Mesothelial cell of epicardium (in vitro differentiated cells): ENCODE results near the gene TSNAXIP1. TPM values are rescaled to one million over a fixed set of nuclear protein-coding genes. Genes with fewer than 3 reads are reported as not detected.

Source experiments
- DNase-seq, 2 experiments: peaks; one replicate each; pipeline ENCODE4 v3.0.0; 2021; ENCODE audit warnings: low spot score in 2 of 2; ENCODE audit not compliant: unreplicated experiment in 2 of 2
- H3K27ac Mint-ChIP-seq: 2 replicates; pipeline ENCODE4 v1.8.0; 2021; ENCODE audit warnings: mixed read lengths
- H3K27me3 Mint-ChIP-seq: 2 replicates; pipeline ENCODE4 v1.8.0; 2021; ENCODE audit warnings: low read depth, mixed read lengths
- H3K36me3 Mint-ChIP-seq: 2 replicates; pipeline ENCODE4 v1.8.0; 2021; ENCODE audit warnings: mixed read lengths
- H3K4me1 Mint-ChIP-seq: 2 replicates; pipeline ENCODE4 v1.8.0; 2021; ENCODE audit warnings: mixed read lengths
- H3K4me3 Mint-ChIP-seq: 2 replicates; pipeline ENCODE4 v1.8.0; 2021; ENCODE audit warnings: mild to moderate bottlenecking, moderate library complexity, mixed read lengths
- H3K9me3 Mint-ChIP-seq: 2 replicates; pipeline ENCODE4 v1.8.0; 2021; ENCODE audit warnings: mixed read lengths
- CTCF ChIP-seq: fragments of 200-600 bp; sonication (generic); IDR thresholded peaks from one replicate; pipeline ENCODE4 v1.5.0; 2021; ENCODE audit warnings: antibody characterized with exemption; ENCODE audit not compliant: unreplicated experiment
- total RNA-seq: library from RNA; stranded (reverse); gene quantifications from 3 replicates; pipeline ENCODE4 v1.2.1, GENCODE V29; 2021

Gene TSNAXIP1
- total RNA-seq = 4.4 to 4.8 TPM (median 4.4 TPM) in 3 replicates

- no peaks in the 10 kb centered on the region for H3K27me3 Mint-ChIP-seq
- no peak for TF ChIP-seq CTCF
- H3K36me3 Mint-ChIP-seq = peaks cover 6% of the 10 kb centered on the region
- peak within 1 kb of the TSS; percentile 95 for H3K27ac Mint-ChIP-seq
- H3K9me3 Mint-ChIP-seq = no peaks in the 10 kb centered on the region
- H3K4me3 Mint-ChIP-seq = peak within 1 kb of the TSS; percentile 98
- peak; percentile 91 to 93 for DNase-seq
- peaks cover 18% of the 10 kb centered on the region for H3K4me1 Mint-ChIP-seq
These were observed at the start of gene TSNAXIP1, which contains the start of gene RANBP10 for GRCh38 chr16:67806428-67807147. Gene TSNAXIP1, plus strand, starts transcription at chr16:67806889. Its CDS starts 261 bp downstream, at chr16:67807150. Gene RANBP10, minus strand, starts transcription at chr16:67806560. Its CDS starts 24 bp downstream, at chr16:67806536.

GRCh38 chr16:67758006-67758405 is 48.7 kb upstream of the TSNAXIP1 start:
- Mint-ChIP-seq H3K9me3 (no peaks in the 10 kb centered on the region), H3K36me3 (peaks cover 3% of the 10 kb centered on the region), H3K27ac (no peak overlapping the region), H3K27me3 (no peaks in the 10 kb centered on the region), H3K4me1 (no peaks in the 10 kb centered on the region), H3K4me3 (no peak overlapping the region)
- no peak for TF ChIP-seq CTCF
- DNase-seq = no peak

- Mint-ChIP-seq H3K27me3 (no peaks in the 10 kb centered on the region), H3K4me3 (no peak overlapping the region), H3K4me1 (no peaks in the 10 kb centered on the region), H3K36me3 (peaks cover 4% of the 10 kb centered on the region), H3K9me3 (no peaks in the 10 kb centered on the region), H3K27ac (no peak overlapping the region)
- no peak for DNase-seq
- TF ChIP-seq CTCF = no peak
These were observed 47.7 kb upstream of the TSNAXIP1 start for GRCh38 chr16:67758966-67759365.

- H3K36me3 Mint-ChIP-seq = peaks cover 4% of the 10 kb centered on the region
- no peak for DNase-seq
- H3K27ac Mint-ChIP-seq = no peak overlapping the region
- no peaks in the 10 kb centered on the region for H3K27me3 Mint-ChIP-seq
- no peaks in the 10 kb centered on the region for H3K9me3 Mint-ChIP-seq
- no peaks in the 10 kb centered on the region for H3K4me1 Mint-ChIP-seq
- H3K4me3 Mint-ChIP-seq = no peak overlapping the region
- TF ChIP-seq CTCF = no peak
These were observed 46.3 kb upstream of the TSNAXIP1 start for GRCh38 chr16:67760206-67760955.

- Mint-ChIP-seq H3K4me3 (no peak overlapping the region), H3K27ac (no peak overlapping the region), H3K36me3 (peaks cover 4% of the 10 kb centered on the region), H3K4me1 (no peaks in the 10 kb centered on the region), H3K9me3 (no peaks in the 10 kb centered on the region), H3K27me3 (no peaks in the 10 kb centered on the region)
- no peak for TF ChIP-seq CTCF
- DNase-seq = no peak
These were observed 45.8 kb upstream of the TSNAXIP1 start for GRCh38 chr16:67760956-67761230.
